ENCODE results near the gene NBEAL2.

DNA sequence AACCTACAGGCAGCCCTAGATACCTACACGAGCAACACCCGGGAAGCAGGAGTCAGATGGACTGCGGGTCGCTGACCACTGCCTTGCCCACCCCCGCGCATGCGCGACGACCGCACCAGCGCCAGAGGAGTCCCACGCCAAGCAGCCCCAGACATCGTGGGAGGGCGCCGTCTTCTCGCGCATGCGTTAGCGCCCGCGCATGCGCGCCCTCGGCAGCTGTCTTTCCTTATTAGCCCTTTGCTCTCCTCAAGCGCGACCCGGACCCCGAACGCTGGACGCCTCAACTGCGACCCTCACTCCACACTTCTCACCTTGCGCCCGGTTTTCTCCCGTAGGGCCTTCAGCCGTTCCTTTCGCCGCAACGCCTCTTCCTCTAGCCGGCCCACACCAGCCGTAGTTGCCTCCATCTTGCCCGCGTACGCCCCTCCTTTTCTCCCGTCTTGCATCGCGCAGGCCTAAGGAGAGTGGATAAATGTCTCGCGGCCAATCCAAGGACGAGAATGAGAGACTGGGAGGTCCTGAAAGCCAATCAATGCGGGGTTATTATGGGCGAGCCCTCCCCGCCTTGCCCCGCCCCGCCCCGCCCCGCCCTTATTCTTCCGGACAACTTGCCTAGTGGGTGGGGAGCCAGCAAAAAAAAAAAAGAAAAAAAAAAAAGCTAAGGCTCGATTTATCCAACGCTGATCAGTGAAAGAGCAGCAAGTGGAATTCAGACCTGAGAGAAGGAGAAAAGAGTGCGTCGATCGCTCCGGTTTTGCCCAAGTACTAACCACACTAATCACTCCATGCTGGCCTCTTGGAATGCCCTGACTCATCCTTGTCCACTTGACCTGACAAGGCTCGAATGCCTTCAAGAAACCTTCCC is 2.9 kb upstream of the NBEAL2 start, which contains the start of gene CCDC12:
- TF ChIP-seq, protein P1, sequence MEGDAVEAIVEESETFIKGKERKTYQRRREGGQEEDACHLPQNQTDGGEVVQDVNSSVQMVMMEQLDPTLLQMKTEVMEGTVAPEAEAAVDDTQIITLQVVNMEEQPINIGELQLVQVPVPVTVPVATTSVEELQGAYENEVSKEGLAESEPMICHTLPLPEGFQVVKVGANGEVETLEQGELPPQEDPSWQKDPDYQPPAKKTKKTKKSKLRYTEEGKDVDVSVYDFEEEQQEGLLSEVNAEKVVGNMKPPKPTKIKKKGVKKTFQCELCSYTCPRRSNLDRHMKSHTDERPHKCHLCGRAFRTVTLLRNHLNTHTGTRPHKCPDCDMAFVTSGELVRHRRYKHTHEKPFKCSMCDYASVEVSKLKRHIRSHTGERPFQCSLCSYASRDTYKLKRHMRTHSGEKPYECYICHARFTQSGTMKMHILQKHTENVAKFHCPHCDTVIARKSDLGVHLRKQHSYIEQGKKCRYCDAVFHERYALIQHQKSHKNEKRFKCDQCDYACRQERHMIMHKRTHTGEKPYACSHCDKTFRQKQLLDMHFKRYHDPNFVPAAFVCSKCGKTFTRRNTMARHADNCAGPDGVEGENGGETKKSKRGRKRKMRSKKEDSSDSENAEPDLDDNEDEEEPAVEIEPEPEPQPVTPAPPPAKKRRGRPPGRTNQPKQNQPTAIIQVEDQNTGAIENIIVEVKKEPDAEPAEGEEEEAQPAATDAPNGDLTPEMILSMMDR (IDR thresholded peaks at IDR 0.05): peak in 1 of 3 donors; percentile 72
- TF ChIP-seq POLR2A (IDR thresholded peaks at IDR 0.05): no peak
